Parathyroid adenoma (tissue), 2 donors: ENCODE results near the gene EIPR1.

Experiments
- H2AFZ ChIP-seq: fragments of 300-600 bp; sonication (generic); one replicate; pipeline ENCODE4 v1.7.0; 2017; ENCODE audit warnings: antibody characterized with exemption, mild to moderate bottlenecking
- H3K27ac ChIP-seq: fragments of 300-600 bp; sonication (generic); one replicate; pipeline ENCODE4 v1.7.0; 2017
- H3K27me3 ChIP-seq: fragments of 300-600 bp; sonication (generic); one replicate; pipeline ENCODE4 v1.7.0; 2017; ENCODE audit warnings: low read length; ENCODE audit not compliant: control insufficient read depth, insufficient read depth
- H3K36me3 ChIP-seq: fragments of 300-600 bp; sonication (generic); one replicate; pipeline ENCODE4 v1.7.0; 2017; ENCODE audit warnings: low read length; ENCODE audit not compliant: control insufficient read depth, insufficient read depth
- H3K4me1 ChIP-seq: fragments of 300-600 bp; sonication (generic); one replicate; pipeline ENCODE4 v1.7.0; 2017; ENCODE audit warnings: control low read depth
- H3K4me2 ChIP-seq: fragments of 300-600 bp; sonication (generic); one replicate; pipeline ENCODE4 v1.7.0; 2017; ENCODE audit warnings: low read length
- H3K4me3 ChIP-seq: fragments of 300-600 bp; sonication (generic); one replicate; pipeline ENCODE4 v1.7.0; 2017; ENCODE audit warnings: low read depth, low read length
- H3K79me2 ChIP-seq: fragments of 300-600 bp; sonication (generic); one replicate; pipeline ENCODE4 v1.7.0; 2017; ENCODE audit warnings: control low read depth
- H3K9ac ChIP-seq: fragments of 300-600 bp; sonication (generic); one replicate; pipeline ENCODE4 v1.7.0; 2017; ENCODE audit warnings: mild to moderate bottlenecking
- H3K9me3 ChIP-seq: fragments of 300-600 bp; sonication (generic); one replicate; pipeline ENCODE4 v1.7.0; 2017; ENCODE audit warnings: low read length; ENCODE audit not compliant: control insufficient read depth
- TF ChIP-seq, protein P1 (sequence below): fragments of 300-600 bp; sonication (generic); IDR thresholded peaks from one replicate; pipeline ENCODE4 v1.7.0; 2017; ENCODE audit warnings: antibody characterized with exemption, mild to moderate bottlenecking
- donor health status: primary hyperparathyroidism.

EIPR1 gene

DNA sequence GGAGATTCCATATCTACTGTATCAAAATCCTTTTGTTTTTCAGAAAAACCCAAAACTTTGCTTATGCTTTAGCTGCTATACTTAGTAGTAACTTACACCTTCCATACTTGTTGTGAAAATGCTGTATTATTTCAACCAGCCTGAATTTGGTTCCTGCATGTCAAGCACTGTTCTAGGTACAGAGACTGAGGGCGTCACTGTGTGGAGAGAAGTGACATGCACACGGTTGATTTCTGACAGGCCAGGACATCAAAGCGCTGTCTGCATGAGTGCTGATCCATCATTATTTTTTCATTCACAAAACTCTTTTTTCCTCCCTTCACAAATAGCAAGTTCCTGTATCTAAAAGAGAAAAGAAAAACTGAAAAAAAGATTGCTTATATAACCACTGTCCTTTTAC is 33.5 kb upstream of the EIPR1 start:
- Histone ChIP-seq H2AFZ (no peak overlapping the region), H3K9ac (no peak overlapping the region), H3K27ac (no peak overlapping the region), H3K4me3 (no peak overlapping the region), H3K4me2 (no peak overlapping the region), H3K4me1 (no peaks in the 10 kb centered on the region), H3K36me3 (no peaks in the 10 kb centered on the region), H3K9me3 (no peaks in the 10 kb centered on the region), H3K27me3 (no peaks in the 10 kb centered on the region), H3K79me2 (peaks cover 63% of the 10 kb centered on the region)
- TF ChIP-seq, protein P1, sequence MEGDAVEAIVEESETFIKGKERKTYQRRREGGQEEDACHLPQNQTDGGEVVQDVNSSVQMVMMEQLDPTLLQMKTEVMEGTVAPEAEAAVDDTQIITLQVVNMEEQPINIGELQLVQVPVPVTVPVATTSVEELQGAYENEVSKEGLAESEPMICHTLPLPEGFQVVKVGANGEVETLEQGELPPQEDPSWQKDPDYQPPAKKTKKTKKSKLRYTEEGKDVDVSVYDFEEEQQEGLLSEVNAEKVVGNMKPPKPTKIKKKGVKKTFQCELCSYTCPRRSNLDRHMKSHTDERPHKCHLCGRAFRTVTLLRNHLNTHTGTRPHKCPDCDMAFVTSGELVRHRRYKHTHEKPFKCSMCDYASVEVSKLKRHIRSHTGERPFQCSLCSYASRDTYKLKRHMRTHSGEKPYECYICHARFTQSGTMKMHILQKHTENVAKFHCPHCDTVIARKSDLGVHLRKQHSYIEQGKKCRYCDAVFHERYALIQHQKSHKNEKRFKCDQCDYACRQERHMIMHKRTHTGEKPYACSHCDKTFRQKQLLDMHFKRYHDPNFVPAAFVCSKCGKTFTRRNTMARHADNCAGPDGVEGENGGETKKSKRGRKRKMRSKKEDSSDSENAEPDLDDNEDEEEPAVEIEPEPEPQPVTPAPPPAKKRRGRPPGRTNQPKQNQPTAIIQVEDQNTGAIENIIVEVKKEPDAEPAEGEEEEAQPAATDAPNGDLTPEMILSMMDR: no peak

DNA sequence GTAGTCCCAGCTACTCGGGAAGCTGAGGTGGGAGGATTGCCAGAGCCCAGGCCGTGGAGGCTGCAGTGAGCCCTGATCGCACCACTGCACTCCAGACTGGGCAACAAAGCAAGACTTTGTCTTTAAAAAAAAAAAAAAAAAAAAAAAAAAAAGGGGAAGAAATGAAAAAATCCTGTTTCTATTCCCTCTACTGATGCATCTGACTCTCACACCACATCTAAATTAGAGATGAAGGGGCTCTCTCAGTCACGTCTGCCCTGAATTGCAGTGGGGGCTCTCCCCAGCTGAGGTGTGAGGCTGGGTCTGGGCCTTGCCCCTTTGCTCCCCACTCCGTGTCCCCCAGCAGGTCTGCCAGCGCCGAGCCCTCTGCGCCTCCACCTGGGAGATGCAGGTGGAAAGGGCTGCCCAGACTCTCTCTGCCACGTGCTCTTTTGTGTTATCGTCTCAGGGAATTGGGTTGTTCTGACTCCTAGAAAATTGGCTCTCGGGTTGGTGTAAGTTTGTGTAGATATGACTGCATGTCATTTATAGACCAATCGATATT is 32.1 kb upstream of the EIPR1 start:
- Histone ChIP-seq H3K9ac (no peak overlapping the region), H2AFZ (no peak overlapping the region)
- TF ChIP-seq, protein P1: no peak

DNA sequence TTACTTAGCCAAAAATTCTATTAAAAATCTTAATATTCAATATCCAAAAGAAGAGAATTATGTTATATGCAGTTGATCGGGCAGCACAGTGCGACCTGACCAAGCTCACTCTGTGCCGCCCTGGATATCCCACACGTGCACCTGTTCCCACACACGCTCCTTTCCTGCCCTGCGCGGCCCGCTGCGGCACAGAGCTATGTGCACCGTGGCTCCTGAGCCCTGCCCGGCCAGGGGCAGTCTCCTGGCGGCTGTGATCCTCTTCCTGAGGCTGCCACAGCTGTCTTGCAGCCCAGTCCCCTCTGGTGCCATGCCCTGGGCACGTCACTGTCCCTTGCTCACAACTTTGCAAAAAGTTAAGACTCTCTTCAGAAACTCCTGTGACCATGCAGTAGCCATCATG is 31.2 kb upstream of the EIPR1 start:
- no peak overlapping the region for H3K9ac ChIP-seq
- no peak overlapping the region for H3K27ac ChIP-seq
- H3K27me3 ChIP-seq: no peaks in the 10 kb centered on the region
- no peak overlapping the region for H3K4me2 ChIP-seq
- H3K4me1 ChIP-seq: no peaks in the 10 kb centered on the region
- H2AFZ ChIP-seq: no peak overlapping the region
- H3K4me3 ChIP-seq: no peak overlapping the region
- H3K79me2 ChIP-seq: peaks cover 63% of the 10 kb centered on the region
- TF ChIP-seq, protein P1: no peak
- H3K36me3 ChIP-seq: no peaks in the 10 kb centered on the region
- H3K9me3 ChIP-seq: no peaks in the 10 kb centered on the region

More for the DNA sequence above, 32.1 kb upstream of the EIPR1 start:
- no peaks in the 10 kb centered on the region for H3K36me3 ChIP-seq
- no peaks in the 10 kb centered on the region for H3K4me1 ChIP-seq
- no peaks in the 10 kb centered on the region for H3K27me3 ChIP-seq
- H3K79me2 ChIP-seq: peaks cover 63% of the 10 kb centered on the region
- H3K9me3 ChIP-seq: no peaks in the 10 kb centered on the region
- no peak overlapping the region for H3K27ac ChIP-seq
- no peak overlapping the region for H3K4me2 ChIP-seq
- H3K4me3 ChIP-seq: no peak overlapping the region

DNA sequence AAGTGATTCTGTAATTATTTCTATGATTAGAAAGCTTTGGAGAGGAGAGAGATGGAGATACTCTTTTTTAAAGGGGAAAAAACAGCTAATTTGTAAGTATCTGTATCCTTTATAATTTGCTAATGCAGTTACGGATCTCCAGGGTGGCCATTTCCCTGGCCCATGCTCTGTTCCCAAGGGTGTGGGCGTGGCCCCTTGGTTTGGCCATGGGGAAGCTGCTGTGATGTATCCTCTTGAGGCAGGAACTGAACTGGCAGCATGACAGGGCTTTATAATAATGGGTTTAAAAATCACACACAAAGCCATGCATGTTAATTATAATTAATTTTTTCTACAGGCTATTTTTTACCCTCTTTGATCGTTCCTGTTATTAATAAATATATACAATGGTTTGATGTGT is 28.9 kb upstream of the EIPR1 start:
- Histone ChIP-seq H3K4me3 (no peak overlapping the region), H2AFZ (no peak overlapping the region), H3K79me2 (peaks cover 53% of the 10 kb centered on the region), H3K36me3 (no peaks in the 10 kb centered on the region), H3K27ac (no peak overlapping the region), H3K4me2 (no peak overlapping the region), H3K4me1 (no peaks in the 10 kb centered on the region), H3K9me3 (no peaks in the 10 kb centered on the region), H3K27me3 (no peaks in the 10 kb centered on the region), H3K9ac (no peak overlapping the region)
- TF ChIP-seq, protein P1: no peak

DNA sequence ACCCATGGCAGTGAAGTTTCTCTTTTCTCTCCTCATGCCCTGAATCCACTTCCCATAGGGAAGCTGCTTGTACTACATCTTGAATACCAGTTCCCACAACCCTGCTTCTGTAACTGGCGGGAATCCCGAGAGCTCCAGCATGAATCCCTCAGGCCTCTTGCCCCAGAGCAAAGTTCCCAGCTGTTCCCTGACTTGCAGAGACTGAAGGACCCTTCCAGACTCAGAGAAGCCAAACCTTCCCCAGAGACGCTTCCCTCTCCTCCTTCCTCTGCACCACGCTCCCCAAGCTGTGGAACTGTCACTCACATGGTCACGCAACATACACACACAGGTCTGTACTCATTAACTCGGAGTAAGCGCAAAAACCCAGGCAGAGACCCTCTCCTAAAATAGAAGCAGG is 28.3 kb upstream of the EIPR1 start:
- Histone ChIP-seq H3K79me2 (peaks cover 51% of the 10 kb centered on the region), H3K4me1 (no peaks in the 10 kb centered on the region), H3K9ac (no peak overlapping the region), H3K4me3 (no peak overlapping the region), H3K27ac (no peak overlapping the region), H3K9me3 (no peaks in the 10 kb centered on the region), H3K36me3 (no peaks in the 10 kb centered on the region), H3K4me2 (no peak overlapping the region), H2AFZ (no peak overlapping the region), H3K27me3 (no peaks in the 10 kb centered on the region)
- TF ChIP-seq, protein P1: no peak
